OCI-LY7 (cell line): ENCODE measurements around the gene PLAC9. TPM values are rescaled to one million over a fixed set of nuclear protein-coding genes. Genes with fewer than 3 reads are reported as not detected.
"Not testable (repeated sequence)": the region's sequence is repeated elsewhere in the genome, so short reads cannot be mapped to it uniquely, and the experiment has no call there.

Experiments
- BruUV-seq: library from RNA; stranded (reverse); fragments of 400-500 nt; replicated peaks from 2 replicates; lab custom pipeline; 2021; lab: Mats Ljungman, UMichigan
- CTCF ChIA-PET: fragments of 300-600 bp; sonication (Branson Sonifier 250); formaldehyde crosslinking; loops from one replicate; lab custom pipeline; 2022; ENCODE audit warnings: antibody characterized with exemption; ENCODE audit not compliant: unreplicated experiment; lab: Charles Lee
- POLR2A ChIA-PET: fragments of 300-600 bp; sonication (Branson Sonifier 250); formaldehyde crosslinking; loops from one replicate; lab custom pipeline; 2022; ENCODE audit warnings: antibody characterized with exemption; lab: Charles Lee
- DNase-seq: peaks from one replicate; pipeline ENCODE4 v3.0.0-alpha.2; 2015; ENCODE audit warnings: low spot score
- H2AFZ ChIP-seq: fragments of 200-600 bp; sonication (generic), shearing (Covaris generic); 2 replicates; pipeline ENCODE4 v1.6.1; 2014; ENCODE audit warnings: mild to moderate bottlenecking, antibody characterized with exemption, low read length, moderate library complexity
- H3K27ac ChIP-seq: fragments of 200-600 bp; sonication (generic); 2 replicates; pipeline ENCODE4 v1.5.1; 2014; ENCODE audit warnings: mixed run types, low read depth, mild to moderate bottlenecking, moderate library complexity, low read length, inconsistent platforms; ENCODE audit not compliant: poor library complexity, severe bottlenecking
- H3K36me3 ChIP-seq: fragments of 200-600 bp; sonication (generic); 2 replicates; pipeline ENCODE4 v1.6.1; 2014; ENCODE audit warnings: mild to moderate bottlenecking, antibody characterized with exemption, low read length, moderate library complexity, mixed read lengths; ENCODE audit not compliant: insufficient read depth
- H3K4me1 ChIP-seq: fragments of 200-600 bp; sonication (generic); 2 replicates; pipeline ENCODE4 v1.5.1; 2014; ENCODE audit warnings: mild to moderate bottlenecking, low read length; ENCODE audit not compliant: insufficient read depth, poor library complexity, severe bottlenecking
- H3K4me2 ChIP-seq: fragments of 200-600 bp; sonication (generic); 2 replicates; pipeline ENCODE4 v1.6.1; 2014; ENCODE audit warnings: mild to moderate bottlenecking, low read length
- H3K4me3 ChIP-seq: fragments of 200-600 bp; sonication (generic); 2 replicates; pipeline ENCODE4 v1.5.1; 2014; ENCODE audit warnings: mild to moderate bottlenecking, low read depth, low read length; ENCODE audit not compliant: poor library complexity, severe bottlenecking
- H3K79me2 ChIP-seq: fragments of 200-600 bp; sonication (generic); 2 replicates; pipeline ENCODE4 v1.6.1; 2016; ENCODE audit warnings: low read depth, mild to moderate bottlenecking, low read length, moderate library complexity, mixed read lengths; ENCODE audit not compliant: insufficient read depth
- H3K9me2 ChIP-seq: fragments of 200-600 bp; sonication (generic); 2 replicates; pipeline ENCODE4 v1.6.1; 2016; ENCODE audit warnings: mild to moderate bottlenecking, low read length, mixed read lengths; ENCODE audit not compliant: insufficient read depth
- H3K9me3 ChIP-seq: fragments of 200-600 bp; sonication (generic); 2 replicates; pipeline ENCODE4 v1.6.1; 2014; ENCODE audit warnings: mild to moderate bottlenecking, mixed run types, low read length, mixed read lengths
- H4K20me1 ChIP-seq: fragments of 200-600 bp; sonication (generic); 2 replicates; pipeline ENCODE4 v1.6.1; 2014; ENCODE audit warnings: mild to moderate bottlenecking, antibody characterized with exemption, low read length, moderate library complexity, mixed read lengths; ENCODE audit not compliant: insufficient read depth
- EZH2phosphoT487 ChIP-seq: fragments of 200-600 bp; sonication (generic); IDR thresholded peaks from 2 replicates; pipeline ENCODE4 v1.6.1; 2018; ENCODE audit warnings: low read depth, borderline replicate concordance, mild to moderate bottlenecking, mixed run types, antibody characterized with exemption, low read length, moderate library complexity, mixed read lengths
- intact Hi-C: fragments of 100-400 bp; cut with micrococcal nuclease; formaldehyde crosslinking; loops from one replicate; pipeline ENCODE4 v1.10.0; 2022; ENCODE audit not compliant: unreplicated experiment
- total RNA-seq, 2 experiments: library from RNA; depleted of rRNA in 1 of 2; stranded (reverse); fragments of >200 nt in 1 of 2; shearing (Covaris generic) in 1 of 2; gene quantifications; 2 replicates each; pipeline ENCODE4 v1.2.3, GENCODE V29; 2014 to 2022
- TF ChIP-seq, protein P1 (sequence below): fragments of 200-600 bp; sonication (generic); conservative IDR thresholded peaks from 2 replicates; pipeline ENCODE4 v1.5.1; 2014; ENCODE audit warnings: mild to moderate bottlenecking, antibody characterized with exemption, low read length, moderate library complexity, mixed read lengths

Gene PLAC9
- total RNA-seq, 2 experiments from 2014 or later: not detected

DNA sequence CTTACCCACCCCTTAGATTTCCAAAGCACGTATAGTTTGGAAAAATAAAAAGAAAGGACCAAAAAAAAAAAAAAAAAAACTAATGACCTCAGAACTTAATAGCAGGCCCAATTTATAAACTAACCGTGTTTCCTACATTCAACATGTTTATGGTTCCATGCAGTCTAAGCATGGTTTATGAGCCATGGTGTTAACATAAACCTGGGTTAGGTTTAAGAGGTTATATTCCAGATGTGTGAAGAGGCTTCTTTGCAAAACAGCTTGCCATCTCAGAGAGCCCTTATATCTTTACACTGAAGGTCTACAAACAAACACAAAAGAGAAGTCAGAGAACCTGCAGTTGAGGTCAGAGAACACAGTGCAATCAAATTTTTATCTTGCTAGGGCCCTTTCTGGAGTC is 38.3 kb upstream of the PLAC9 start:
- Histone ChIP-seq H3K27ac (no peak overlapping the region), H3K9me2 (no peaks in the 10 kb centered on the region), H4K20me1 (no peaks in the 10 kb centered on the region), H3K4me2 (no peak overlapping the region), H3K4me1 (no peaks in the 10 kb centered on the region), H3K36me3 (no peaks in the 10 kb centered on the region), H3K9me3 (no peaks in the 10 kb centered on the region), H2AFZ (no peak overlapping the region), H3K79me2 (no peaks in the 10 kb centered on the region), H3K4me3 (no peak overlapping the region)
- DNase-seq: no peak
- no peak for TF ChIP-seq EZH2phosphoT487
- TF ChIP-seq, protein P1, sequence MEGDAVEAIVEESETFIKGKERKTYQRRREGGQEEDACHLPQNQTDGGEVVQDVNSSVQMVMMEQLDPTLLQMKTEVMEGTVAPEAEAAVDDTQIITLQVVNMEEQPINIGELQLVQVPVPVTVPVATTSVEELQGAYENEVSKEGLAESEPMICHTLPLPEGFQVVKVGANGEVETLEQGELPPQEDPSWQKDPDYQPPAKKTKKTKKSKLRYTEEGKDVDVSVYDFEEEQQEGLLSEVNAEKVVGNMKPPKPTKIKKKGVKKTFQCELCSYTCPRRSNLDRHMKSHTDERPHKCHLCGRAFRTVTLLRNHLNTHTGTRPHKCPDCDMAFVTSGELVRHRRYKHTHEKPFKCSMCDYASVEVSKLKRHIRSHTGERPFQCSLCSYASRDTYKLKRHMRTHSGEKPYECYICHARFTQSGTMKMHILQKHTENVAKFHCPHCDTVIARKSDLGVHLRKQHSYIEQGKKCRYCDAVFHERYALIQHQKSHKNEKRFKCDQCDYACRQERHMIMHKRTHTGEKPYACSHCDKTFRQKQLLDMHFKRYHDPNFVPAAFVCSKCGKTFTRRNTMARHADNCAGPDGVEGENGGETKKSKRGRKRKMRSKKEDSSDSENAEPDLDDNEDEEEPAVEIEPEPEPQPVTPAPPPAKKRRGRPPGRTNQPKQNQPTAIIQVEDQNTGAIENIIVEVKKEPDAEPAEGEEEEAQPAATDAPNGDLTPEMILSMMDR: no peak
- CTCF ChIA-PET: no interaction called here
- BruUV-seq: no TSS peak
- intact Hi-C loops: no loop called here
- POLR2A ChIA-PET: no interaction called here

DNA sequence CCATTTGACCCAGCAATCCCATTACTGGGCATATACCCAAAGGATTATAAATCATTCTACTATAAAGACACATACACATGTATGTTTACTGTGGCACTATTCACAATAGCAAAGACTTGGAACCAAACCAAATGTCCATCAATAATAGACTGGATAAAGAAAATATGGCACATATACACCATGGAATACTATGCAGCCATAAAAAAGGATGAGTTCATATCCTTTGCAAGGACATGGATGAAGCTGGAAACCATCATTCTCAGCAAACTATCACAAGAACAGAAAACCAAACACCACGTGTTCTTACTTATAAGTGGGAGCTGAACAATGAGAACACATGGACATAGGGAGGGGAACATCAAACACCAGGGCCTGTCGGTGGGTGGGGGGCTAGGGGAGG is 34.3 kb upstream of the PLAC9 start:
- H4K20me1 ChIP-seq, POLR2A ChIA-PET, intact Hi-C loops, H3K79me2 ChIP-seq, H3K4me3 ChIP-seq, BruUV-seq, H3K9me3 ChIP-seq, H3K9me2 ChIP-seq, H3K36me3 ChIP-seq, H3K4me1 ChIP-seq, H3K27ac ChIP-seq, H2AFZ ChIP-seq, H3K4me2 ChIP-seq, CTCF ChIA-PET, DNase-seq: not testable (repeated sequence)

DNA sequence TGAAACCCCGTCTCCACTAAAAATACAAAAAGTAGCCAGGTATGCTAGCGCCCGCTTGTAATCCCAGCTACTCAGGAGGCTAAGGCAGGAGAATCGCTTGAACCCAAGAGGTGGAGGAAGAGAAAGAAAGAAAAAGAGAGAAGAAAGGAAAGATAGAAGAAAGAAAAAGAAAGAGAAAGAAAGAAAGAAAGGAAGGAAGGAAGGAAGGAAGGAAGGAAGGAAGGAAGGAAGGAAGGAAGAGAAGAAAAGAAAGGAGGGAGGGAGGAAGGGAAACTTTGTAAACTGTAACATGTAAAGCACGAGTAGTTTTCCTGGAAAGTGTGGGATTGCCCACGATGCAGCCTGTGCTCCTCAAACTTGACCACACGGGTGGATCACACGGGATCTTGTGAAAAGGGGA is 33.2 kb upstream of the PLAC9 start:
- H3K9me2 ChIP-seq, H2AFZ ChIP-seq, H3K27ac ChIP-seq, DNase-seq, H3K36me3 ChIP-seq, H3K4me1 ChIP-seq, intact Hi-C loops, H4K20me1 ChIP-seq, BruUV-seq, H3K4me2 ChIP-seq, H3K9me3 ChIP-seq, H3K4me3 ChIP-seq, CTCF ChIA-PET, H3K79me2 ChIP-seq: not testable (repeated sequence)
- POLR2A ChIA-PET: interaction anchor here (0.7 kb wide), 1 partner anchor 17 kb away, joined by 6 read pairs; no protein-coding TSS in a partner anchor

DNA sequence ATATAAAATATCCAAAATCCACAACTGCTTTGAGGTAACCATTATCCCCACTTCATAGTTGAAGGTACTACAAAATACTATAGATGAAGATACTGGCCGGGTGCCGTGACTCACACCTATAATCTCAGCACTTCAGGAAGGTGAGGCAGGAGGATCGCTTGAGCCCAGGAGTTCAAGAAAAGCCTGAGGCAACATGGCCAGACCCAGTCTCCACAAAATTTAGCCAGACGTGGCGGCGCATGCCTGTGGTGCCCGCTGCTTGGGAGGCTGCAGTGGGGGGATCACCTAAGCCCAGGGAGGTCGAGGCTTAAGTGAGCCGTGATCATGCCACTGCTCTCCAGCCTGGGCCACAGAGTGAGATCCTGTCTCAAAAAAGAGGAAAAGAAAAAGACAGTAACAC is 32.4 kb upstream of the PLAC9 start:
- no TSS peak for BruUV-seq

More for the DNA sequence above, 32.4 kb upstream of the PLAC9 start:
- Histone ChIP-seq H3K27ac (no peak overlapping the region), H3K4me2 (no peak overlapping the region), H3K4me1 (no peaks in the 10 kb centered on the region), H3K4me3 (no peak overlapping the region), H4K20me1 (no peaks in the 10 kb centered on the region), H3K9me3 (no peaks in the 10 kb centered on the region), H3K79me2 (no peaks in the 10 kb centered on the region), H3K36me3 (no peaks in the 10 kb centered on the region), H3K9me2 (no peaks in the 10 kb centered on the region), H2AFZ (no peak overlapping the region)
- TF ChIP-seq, protein P1: no peak
- no peak for DNase-seq
- intact Hi-C loops: no loop called here
- POLR2A ChIA-PET: no interaction called here
- CTCF ChIA-PET: no interaction called here
